ENCODE results near the gene TMEM107.

The TMEM107 gene

DNA sequence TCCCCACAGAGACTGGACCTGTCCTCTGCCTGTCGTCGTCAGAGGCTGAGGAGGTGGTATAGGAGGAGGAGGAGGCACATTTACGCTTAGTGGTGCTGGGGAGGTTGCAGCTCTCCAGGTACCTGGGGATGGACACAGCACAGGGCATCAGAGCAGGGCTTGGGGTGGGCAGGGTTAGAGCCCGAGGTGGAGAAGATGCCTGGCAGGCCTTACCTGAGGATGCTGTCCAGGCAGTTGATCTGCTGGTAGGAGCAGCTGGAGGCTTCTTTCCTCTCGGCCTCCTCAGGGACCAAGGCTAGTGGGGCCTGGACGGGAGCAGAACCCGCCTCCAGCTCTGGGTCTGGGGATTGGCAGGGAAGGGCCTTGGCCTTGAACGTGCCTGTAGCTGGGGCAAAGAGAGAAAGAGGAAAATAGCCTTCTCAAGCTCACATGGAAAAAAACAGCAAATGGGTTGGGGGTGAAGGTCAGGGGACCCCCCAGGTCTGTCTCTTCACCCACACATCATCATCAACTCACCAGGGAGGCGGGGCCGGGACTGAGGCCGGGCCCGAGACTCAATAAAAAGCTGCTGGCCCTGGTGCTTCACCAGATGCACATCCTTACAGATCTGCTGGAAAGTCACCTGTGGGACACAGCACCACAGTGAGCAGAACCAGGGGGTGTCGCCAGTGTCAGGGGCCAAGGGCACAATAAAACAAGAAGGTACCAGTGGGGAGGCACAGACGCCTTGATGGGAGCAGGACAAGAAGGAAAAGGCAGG lies 29.6 kb downstream of the TMEM107 start:
- Mint-ChIP-seq H3K4me1 (ENCODE audit: low read depth in 2 of 2) (peaks cover 14 to 42% of the 10 kb centered on the region in 2 donors), H3K4me3 (peak overlapping the region in 1 of 2 donors; percentile 74), H3K27me3 (no peaks in the 10 kb centered on the region), H3K9me3 (no peaks in the 10 kb centered on the region), H3K27ac (peak overlapping the region in 1 of 2 donors; percentile 84), H3K36me3 (ENCODE audit: insufficient read depth) (no peaks in the 10 kb centered on the region)
- peak in 1 of 3 experiments; percentile 9 for DNase-seq
- no peak for ATAC-seq (replicated peaks)

DNA sequence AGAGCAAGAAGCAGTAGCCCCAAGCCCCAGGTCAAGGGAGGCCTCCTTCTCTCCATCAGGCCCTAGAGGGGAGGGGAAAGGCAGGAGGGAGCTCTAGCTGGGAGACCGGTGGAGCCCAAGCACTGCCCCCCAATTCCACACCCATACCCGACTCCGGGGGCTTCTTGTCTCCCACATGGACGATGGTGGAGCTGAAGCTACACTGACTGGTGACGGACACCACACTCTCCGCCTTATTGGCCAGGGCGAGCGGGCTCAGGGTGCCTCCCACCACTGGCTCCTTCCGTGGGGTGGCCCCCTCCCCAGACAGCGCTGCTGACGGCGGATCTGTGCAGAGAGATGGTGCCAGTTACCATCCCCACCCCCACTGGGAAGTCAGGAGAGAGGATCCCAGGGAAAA lies 30.4 kb downstream of the TMEM107 start:
- Mint-ChIP-seq H3K9me3 (no peaks in the 10 kb centered on the region), H3K4me3 (peak overlapping the region in 1 of 2 donors; percentile 74)
- peak in 1 of 3 experiments; percentile 6 for DNase-seq

DNA sequence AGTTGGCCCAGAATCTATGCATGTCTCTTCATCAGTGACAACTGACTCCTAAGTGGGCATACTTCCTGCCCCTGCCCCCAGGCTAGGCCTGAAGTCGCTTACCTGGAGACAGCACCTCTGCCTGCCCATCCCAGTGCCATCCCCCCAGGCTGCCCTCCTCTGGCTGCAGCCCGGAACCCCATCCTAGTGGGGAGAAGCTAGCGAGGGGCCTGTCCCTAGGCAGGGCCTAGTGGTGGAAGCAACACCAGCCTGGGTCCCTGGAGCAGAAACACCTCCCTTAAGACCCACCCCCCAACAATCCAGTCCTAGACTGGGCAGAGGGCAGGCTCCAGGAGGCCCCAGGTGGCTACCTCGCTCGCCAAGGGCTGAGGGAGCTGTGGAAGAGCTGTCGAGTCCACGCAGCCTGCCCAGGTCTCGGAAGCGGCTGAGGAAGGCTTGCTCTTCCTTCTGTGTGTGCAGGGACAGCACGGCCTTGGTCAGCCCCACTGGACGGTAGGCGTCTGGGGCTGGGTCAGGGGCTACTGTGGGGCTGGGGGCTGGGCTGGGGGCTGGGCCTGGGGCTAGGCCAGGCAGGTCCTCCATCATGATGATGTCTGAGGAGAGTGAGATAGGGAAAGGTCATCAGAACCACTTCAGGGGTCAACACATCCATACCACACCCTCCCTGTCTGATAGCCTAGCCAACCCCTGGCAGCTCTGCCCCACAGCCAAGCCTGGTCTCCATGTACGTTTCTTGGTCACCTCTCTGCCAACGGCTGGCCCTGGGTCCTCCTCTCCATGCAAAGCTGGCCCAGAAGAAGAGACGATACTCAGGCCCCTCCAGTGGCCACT lies 31.6 kb downstream of the TMEM107 start:
- Mint-ChIP-seq H3K36me3 (ENCODE audit: insufficient read depth) (no peaks in the 10 kb centered on the region), H3K4me1 (ENCODE audit: low read depth in 2 of 2) (peaks cover 6 to 28% of the 10 kb centered on the region in 2 donors), H3K27me3 (no peaks in the 10 kb centered on the region), H3K27ac (peak overlapping the region in 1 of 2 donors; percentile 80), H3K9me3 (no peaks in the 10 kb centered on the region), H3K4me3 (peak overlapping the region in 1 of 2 donors; percentile 74)
- ATAC-seq (replicated peaks), result peak; percentile 6
- DNase-seq, result peak in 2 of 3 experiments; percentile 16 to 23

More for the DNA sequence above, 30.4 kb downstream of the TMEM107 start:
- peak overlapping the region in 1 of 2 donors; percentile 84 for H3K27ac Mint-ChIP-seq
- H3K36me3 Mint-ChIP-seq (ENCODE audit: insufficient read depth), result no peaks in the 10 kb centered on the region
- H3K27me3 Mint-ChIP-seq, result no peaks in the 10 kb centered on the region
- ATAC-seq (replicated peaks), result no peak
- H3K4me1 Mint-ChIP-seq (ENCODE audit: low read depth in 2 of 2), result peaks cover 10 to 35% of the 10 kb centered on the region in 2 donors

DNA sequence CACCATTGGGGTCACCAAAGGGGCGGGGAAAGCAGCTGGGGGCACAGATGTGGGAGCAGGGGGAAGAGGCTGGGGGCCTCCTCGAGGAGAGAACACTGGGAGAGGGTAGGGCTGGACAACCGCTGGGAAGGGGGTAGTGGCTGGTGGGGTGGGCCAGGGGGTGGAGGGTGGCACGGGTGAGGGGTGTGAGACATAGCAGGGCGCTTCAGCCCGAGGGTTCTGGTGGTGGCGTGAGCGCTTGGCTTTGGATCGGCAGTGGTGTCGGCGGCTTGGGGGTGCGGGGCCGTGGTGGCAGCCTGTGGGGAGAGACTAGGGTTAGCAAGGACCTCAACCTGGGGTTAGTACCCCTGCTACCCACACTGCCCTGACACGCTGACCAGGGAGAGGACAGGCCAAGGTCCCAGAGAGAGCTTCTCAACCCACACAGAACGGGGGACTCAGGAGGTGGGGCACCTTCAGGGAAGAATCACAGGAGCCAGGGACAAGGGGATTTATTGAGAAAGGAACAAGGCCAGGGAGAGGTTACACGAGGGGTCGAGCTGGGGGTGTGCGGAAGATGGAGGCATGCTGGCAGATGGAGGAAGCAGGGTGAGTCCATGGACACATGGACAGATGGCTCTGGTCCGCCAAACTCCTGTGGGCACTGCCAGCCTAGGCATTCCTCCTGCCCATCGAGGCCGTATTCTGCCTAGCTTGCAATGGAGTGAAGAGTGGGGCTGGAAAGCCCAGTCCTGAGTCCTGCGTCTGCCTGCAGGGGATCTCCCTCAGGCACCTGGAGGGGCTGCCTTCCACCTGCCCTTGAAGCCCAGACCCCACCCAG lies 32.4 kb downstream of the TMEM107 start:
- Mint-ChIP-seq H3K27me3 (no peaks in the 10 kb centered on the region), H3K9me3 (no peaks in the 10 kb centered on the region), H3K4me1 (ENCODE audit: low read depth in 2 of 2) (peaks cover 6 to 23% of the 10 kb centered on the region in 2 donors), H3K27ac (peak overlapping the region in 1 of 2 donors; percentile 80), H3K4me3 (peak overlapping the region; percentile 41 to 64), H3K36me3 (ENCODE audit: insufficient read depth) (no peaks in the 10 kb centered on the region)
- DNase-seq, result peak in 2 of 3 experiments; percentile 28 to 30
- peak; percentile 1 for ATAC-seq (replicated peaks)

DNA sequence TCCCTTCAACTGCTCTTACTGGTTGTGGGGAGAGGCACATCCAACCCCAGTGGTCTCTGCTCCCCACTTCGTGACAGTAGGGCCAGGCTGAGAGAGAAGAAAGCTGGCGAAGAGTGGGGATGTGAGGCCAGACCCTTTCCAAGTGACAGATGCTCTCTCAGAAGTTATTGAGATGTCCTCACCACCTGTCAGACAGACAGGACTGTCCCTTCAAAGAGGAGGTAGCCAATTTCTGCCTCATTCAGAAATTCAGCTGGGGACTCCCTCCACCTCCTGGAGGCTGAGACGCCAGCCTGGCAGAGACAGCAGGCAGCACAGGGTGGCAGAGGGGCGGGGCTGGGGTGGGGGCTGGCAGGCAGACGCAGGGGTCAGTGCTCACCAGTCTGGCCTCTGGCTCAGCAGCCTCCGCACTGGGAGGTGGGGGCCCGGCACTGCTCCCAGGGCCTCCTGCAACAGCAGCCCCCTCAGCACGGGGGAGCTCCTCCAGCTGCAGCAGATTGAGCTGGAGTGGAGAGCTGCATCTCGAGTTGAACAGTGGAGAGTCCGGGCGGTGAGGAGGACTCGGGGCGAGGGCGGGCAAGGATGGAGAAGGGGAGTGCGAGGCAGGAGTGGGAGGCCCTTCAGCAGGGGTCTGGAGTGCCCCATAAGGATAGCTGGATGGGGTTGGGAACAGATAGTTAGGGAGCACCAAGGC lies 33.1 kb downstream of the TMEM107 start:
- peak overlapping the region; percentile 41 to 64 for H3K4me3 Mint-ChIP-seq

DNA sequence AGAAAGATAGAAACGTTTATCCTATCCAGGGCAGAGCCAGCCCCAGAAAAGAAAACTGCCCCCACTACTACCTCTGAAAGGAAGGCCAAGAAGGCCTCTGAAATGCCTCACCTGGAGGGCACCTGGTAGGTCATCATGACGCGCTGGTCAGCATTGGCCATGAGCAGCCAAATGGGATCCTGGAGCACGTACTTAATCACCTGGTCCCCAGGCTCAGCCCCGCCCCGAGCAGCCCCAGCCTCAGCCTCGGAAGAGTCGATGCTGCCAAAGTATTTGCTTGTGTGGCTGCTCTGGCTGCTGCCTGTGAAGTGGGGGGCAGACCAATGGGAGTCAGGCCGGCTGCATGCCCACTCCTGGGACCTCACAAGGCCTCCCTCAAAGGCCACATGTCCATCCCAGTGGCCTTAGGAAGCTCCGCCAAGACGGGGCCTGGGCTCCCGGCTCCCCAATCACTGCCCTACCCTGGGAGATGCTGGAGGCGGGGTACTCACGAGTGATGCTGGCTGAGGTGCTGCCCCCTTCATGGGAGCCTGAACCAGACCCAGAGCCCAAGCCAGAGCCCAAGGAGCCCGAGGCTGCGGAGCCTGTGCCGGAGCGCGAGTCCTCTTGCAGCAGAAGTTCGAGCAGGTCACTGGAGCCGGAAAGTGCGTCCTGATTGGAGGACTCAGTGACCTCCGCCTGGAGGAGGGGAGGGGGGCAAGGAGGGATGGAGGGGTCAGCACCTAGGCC lies 33.9 kb downstream of the TMEM107 start:
- Mint-ChIP-seq H3K4me3 (peak overlapping the region in 1 of 2 donors; percentile 64), H3K36me3 (ENCODE audit: insufficient read depth) (no peaks in the 10 kb centered on the region), H3K27me3 (no peaks in the 10 kb centered on the region), H3K9me3 (no peaks in the 10 kb centered on the region), H3K4me1 (ENCODE audit: low read depth in 2 of 2) (peaks cover 6 to 16% of the 10 kb centered on the region in 2 donors), H3K27ac (peak overlapping the region in 1 of 2 donors; percentile 69)
- no peak for ATAC-seq (replicated peaks)
- peak in 2 of 3 experiments; percentile 14 to 15 for DNase-seq

More for the DNA sequence above, 33.1 kb downstream of the TMEM107 start:
- Mint-ChIP-seq H3K27me3 (no peaks in the 10 kb centered on the region), H3K9me3 (no peaks in the 10 kb centered on the region), H3K27ac (peak overlapping the region in 1 of 2 donors; percentile 80), H3K36me3 (ENCODE audit: insufficient read depth) (no peaks in the 10 kb centered on the region), H3K4me1 (ENCODE audit: low read depth in 2 of 2) (peaks cover 6 to 20% of the 10 kb centered on the region in 2 donors)
- ATAC-seq (replicated peaks), result no peak
- DNase-seq, result peak in 1 of 3 experiments; percentile 19

DNA sequence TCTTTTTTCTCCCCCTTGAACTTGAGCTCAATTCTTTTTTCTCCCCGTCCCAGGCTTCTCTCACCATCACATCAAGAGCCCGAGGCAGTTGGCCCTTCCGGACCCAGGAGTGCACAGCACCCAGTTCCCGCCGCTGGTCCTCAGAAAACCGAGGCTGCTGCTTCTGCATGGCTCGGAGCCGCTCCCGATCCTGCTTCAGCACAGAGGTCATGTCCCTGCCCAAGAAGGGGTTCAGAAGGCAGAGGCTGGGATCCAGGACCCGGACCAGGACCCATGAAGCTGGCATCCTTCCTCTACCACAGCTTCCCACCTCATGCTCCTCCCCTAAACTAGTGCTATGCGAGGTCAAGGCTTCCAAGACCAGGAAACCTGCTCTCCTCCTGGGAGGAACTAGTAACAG lies 34.4 kb downstream of the TMEM107 start:
- Mint-ChIP-seq H3K27ac (peak overlapping the region in 1 of 2 donors; percentile 69), H3K27me3 (no peaks in the 10 kb centered on the region), H3K9me3 (no peaks in the 10 kb centered on the region), H3K36me3 (ENCODE audit: insufficient read depth) (no peaks in the 10 kb centered on the region), H3K4me3 (peak overlapping the region in 1 of 2 donors; percentile 64), H3K4me1 (ENCODE audit: low read depth in 2 of 2) (peaks cover 3 to 13% of the 10 kb centered on the region in 2 donors)
- DNase-seq, result no peak
- no peak for ATAC-seq (replicated peaks)

DNA sequence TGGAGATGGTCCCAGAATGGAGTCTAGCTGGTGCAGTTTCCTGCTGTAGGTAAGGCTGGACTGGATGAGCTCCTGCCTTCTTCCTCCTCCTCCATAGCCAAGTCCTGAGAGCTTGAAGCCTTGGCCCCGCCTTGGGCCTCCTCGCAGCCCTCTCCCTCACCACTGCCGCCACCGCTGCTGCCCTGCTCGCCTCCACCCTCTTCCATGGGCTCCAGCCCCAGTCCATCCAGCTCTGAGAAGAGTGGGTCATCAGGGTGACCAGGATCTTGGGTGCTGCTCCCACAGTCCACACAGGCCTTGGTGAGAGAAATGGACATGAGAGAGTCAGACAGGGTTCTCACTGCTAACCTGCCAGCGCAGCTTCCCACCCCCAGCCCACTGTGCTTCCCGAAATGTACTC lies 35.1 kb downstream of the TMEM107 start:
- Mint-ChIP-seq H3K36me3 (ENCODE audit: insufficient read depth) (no peaks in the 10 kb centered on the region), H3K27ac (peak overlapping the region in 1 of 2 donors; percentile 69), H3K4me1 (ENCODE audit: low read depth in 2 of 2) (peaks cover 0 to 10% of the 10 kb centered on the region in 2 donors), H3K9me3 (no peaks in the 10 kb centered on the region), H3K27me3 (no peaks in the 10 kb centered on the region), H3K4me3 (no peak overlapping the region)
- DNase-seq (peak in 1 of 3 experiments; percentile 2), ATAC-seq (replicated peaks) (no peak)

DNA sequence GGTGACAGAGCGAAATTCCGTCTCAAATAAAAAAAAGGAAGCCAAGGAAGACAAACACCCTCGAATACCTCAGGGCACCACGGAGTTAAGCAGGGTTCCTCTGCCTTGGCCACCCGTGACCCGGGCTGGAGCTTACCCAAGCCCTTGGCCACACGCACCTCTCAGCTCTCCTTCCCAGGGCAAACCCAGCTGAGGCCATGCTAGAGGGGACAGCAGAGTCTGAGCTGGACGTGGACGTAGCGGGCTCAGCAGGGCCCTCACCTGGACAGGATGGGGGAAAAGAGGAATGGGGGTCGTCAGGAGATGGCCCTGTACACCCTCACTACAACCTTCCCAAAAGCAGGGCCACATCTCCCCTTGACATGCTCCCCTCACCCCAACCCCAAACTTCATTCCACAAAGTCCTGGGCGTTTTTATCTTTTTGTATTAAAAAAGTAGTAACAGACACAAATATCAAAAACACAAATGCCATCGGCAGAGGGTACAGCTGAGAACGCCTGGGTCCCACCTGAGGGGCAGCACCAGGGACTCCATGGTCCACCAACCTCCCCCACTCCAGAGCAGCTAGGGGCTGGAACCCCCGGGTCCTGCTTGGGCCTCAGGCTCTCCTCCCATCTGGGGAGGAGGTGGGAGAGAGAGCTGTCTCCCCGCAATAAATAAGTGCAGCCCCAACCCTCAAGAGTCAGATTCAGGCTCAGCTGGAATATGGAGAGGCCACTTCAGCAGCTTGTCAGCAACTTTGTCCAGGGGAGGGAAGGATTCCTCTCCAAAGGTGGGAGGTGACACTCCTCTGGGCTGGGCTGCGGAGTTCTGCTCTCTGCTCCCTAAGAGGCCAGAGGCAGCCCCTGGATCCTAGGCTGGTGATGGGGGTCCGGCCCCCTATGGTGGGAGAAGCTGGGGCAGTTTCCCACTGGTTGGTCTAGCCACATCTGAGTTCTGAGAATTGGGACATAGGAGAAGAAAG lies 35.8 kb downstream of the TMEM107 start:
- ATAC-seq (replicated peaks) (no peak), DNase-seq (peak in 1 of 3 experiments; percentile 9)
- peak overlapping the region in 1 of 2 donors; percentile 10 for H3K4me3 Mint-ChIP-seq
- H3K9me3 Mint-ChIP-seq, result no peaks in the 10 kb centered on the region
- peaks cover 0 to 8% of the 10 kb centered on the region in 2 donors for H3K4me1 Mint-ChIP-seq (ENCODE audit: low read depth in 2 of 2)
- H3K27ac Mint-ChIP-seq, result peak overlapping the region in 1 of 2 donors; percentile 69
- H3K27me3 Mint-ChIP-seq, result no peaks in the 10 kb centered on the region
- peaks cover 5% of the 10 kb centered on the region for H3K36me3 Mint-ChIP-seq (ENCODE audit: insufficient read depth)

DNA sequence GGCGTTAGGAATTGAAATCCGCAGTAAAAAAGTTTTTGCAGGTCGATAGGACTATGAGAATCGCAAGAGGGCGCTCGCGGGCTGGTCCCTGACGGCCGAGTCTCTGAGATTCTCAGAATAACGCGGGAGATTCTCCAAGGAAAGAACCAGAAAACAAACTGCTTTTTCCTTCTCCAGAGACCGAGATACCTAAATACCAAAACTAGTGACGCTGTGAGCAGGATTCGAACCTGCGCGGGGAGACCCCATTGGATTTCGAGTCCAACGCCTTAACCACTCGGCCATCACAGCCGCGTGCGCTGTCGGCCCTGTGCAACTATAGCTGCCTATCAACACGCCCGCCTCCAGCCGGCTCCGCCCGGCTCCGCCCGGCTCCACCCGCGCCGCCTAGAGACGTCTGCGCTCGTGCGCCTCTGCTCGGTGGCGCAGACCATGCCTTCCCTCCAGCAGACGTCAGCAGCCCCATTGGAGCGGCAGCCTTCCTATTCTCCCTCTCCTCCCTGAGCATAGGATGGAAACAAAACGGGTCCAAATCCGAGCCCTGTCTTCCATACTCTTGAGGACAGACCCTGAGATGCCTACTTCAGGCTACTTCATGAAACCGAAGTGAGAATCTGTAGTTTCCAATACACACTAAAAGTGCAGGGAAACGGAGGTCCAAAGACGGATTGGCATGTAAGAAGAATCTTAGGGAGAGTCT lies 37.4 kb downstream of the TMEM107 start:
- peaks cover 0 to 4% of the 10 kb centered on the region in 2 donors for H3K4me1 Mint-ChIP-seq (ENCODE audit: low read depth in 2 of 2)
- DNase-seq (peak; percentile 95 to 99 (median 98)), ATAC-seq (replicated peaks) (peak; percentile 86)
- no peaks in the 10 kb centered on the region for H3K27me3 Mint-ChIP-seq
- no peak overlapping the region for H3K27ac Mint-ChIP-seq
- H3K36me3 Mint-ChIP-seq (ENCODE audit: insufficient read depth), result peaks cover 11% of the 10 kb centered on the region
- no peaks in the 10 kb centered on the region for H3K9me3 Mint-ChIP-seq
- no peak overlapping the region for H3K4me3 Mint-ChIP-seq

DNA sequence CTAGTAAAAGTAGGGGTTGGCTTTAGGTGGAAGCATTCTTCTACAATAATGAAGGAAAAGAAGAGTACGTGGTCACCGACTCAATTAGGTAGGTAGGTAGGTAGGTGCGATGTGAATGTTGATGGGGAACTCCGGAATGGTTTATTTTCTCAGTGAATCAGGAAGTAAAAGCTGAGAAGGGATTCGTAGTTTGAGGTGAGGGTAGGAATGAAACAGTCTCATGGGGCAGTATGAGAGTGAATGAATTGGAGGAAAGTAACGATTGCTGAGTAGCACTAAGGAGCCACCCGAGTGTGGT lies 37.9 kb downstream of the TMEM107 start:
- Mint-ChIP-seq H3K27me3 (no peaks in the 10 kb centered on the region), H3K27ac (no peak overlapping the region), H3K4me3 (no peak overlapping the region), H3K4me1 (ENCODE audit: low read depth in 2 of 2) (peaks cover 0 to 2% of the 10 kb centered on the region in 2 donors), H3K9me3 (no peaks in the 10 kb centered on the region), H3K36me3 (ENCODE audit: insufficient read depth) (peaks cover 16% of the 10 kb centered on the region)
- ATAC-seq (replicated peaks), result no peak
- no peak for DNase-seq
